Smooth muscle cell (in vitro differentiated cells): Measurements from ENCODE around the gene APBA1. TPM values are rescaled to one million over a fixed set of nuclear protein-coding genes. Genes with fewer than 3 reads are reported as not detected.

Experiments
- DNase-seq: peaks from one replicate; lab custom pipeline; 2025; ENCODE audit not compliant: unreplicated experiment; lab: John Stamatoyannopoulos, UW
- H2AFZ ChIP-seq: fragments of 200-600 bp; sonication (generic); 2 replicates; pipeline ENCODE4 v1.6.0; 2016; ENCODE audit warnings: antibody characterized with exemption, low read depth, mild to moderate bottlenecking
- H3F3A ChIP-seq: fragments of 200-600 bp; sonication (generic); 2 replicates; pipeline ENCODE4 v1.6.0; 2017; ENCODE audit warnings: antibody characterized with exemption, low read depth
- H3K27ac ChIP-seq: fragments of 200-600 bp; sonication (generic); 2 replicates; pipeline ENCODE4 v1.5.1; 2016; ENCODE audit warnings: low read depth, mild to moderate bottlenecking
- H3K27me3 ChIP-seq: fragments of 200-600 bp; sonication (generic); 2 replicates; pipeline ENCODE4 v1.6.1; 2016; ENCODE audit warnings: low read depth, mild to moderate bottlenecking
- H3K36me3 ChIP-seq: fragments of 200-600 bp; sonication (generic); 2 replicates; pipeline ENCODE4 v1.5.1; 2016; ENCODE audit warnings: low read depth
- H3K4me1 ChIP-seq: fragments of 200-600 bp; sonication (generic); 2 replicates; pipeline ENCODE4 v1.5.1; 2016; ENCODE audit warnings: low read depth
- H3K4me2 ChIP-seq: fragments of 200-600 bp; sonication (generic); 2 replicates; pipeline ENCODE4 v1.6.0; 2016; ENCODE audit warnings: mild to moderate bottlenecking
- H3K4me3 ChIP-seq: fragments of 200-600 bp; sonication (generic); 2 replicates; pipeline ENCODE4 v1.5.1; 2016; ENCODE audit warnings: mild to moderate bottlenecking
- H3K79me2 ChIP-seq: fragments of 200-600 bp; sonication (generic); 2 replicates; pipeline ENCODE4 v1.6.0; 2016; ENCODE audit warnings: low read depth, mild to moderate bottlenecking
- H3K9ac ChIP-seq: fragments of 200-600 bp; sonication (generic); 2 replicates; pipeline ENCODE4 v1.6.0; 2016; ENCODE audit warnings: low read depth
- H3K9me3 ChIP-seq: fragments of 200-600 bp; sonication (generic); replicated peaks from 2 replicates; pipeline ENCODE4 v1.5.1; 2016; ENCODE audit warnings: low read depth
- H4K20me1 ChIP-seq: fragments of 200-600 bp; sonication (generic); 2 replicates; pipeline ENCODE4 v1.6.0; 2016; ENCODE audit warnings: low read depth
- WGBS: methylation state at CpG from one replicate; pipeline ENCODE4 v1.1.7; 2016; ENCODE audit warnings: low lambda C conversion rate; 5-methylcytosine and 5-hydroxymethylcytosine counted together
- polyA plus RNA-seq: library from polyadenylated mRNA; unstranded; fragments of >200 nt; fragmentation: Nextera tagmentation; extraction: Ambion mirVana; gene quantifications from 2 replicates; pipeline ENCODE4 v1.2.1, GENCODE V29; 2016
- total RNA-seq: library from RNA; depleted of rRNA; stranded (reverse); fragments of >200 nt; gene quantifications from 2 replicates; pipeline ENCODE4 v1.2.3, GENCODE V29; 2014
- TF ChIP-seq, protein P1 (sequence below): fragments of 200-600 bp; sonication (generic); IDR thresholded peaks from 2 replicates; pipeline ENCODE4 v1.5.1; 2017; ENCODE audit warnings: borderline replicate concordance, mild to moderate bottlenecking, antibody characterized with exemption; ENCODE audit not compliant: insufficient read depth, poor library complexity, severe bottlenecking

The APBA1 gene
- total and polyA plus RNA-seq, 2 experiments from 2014 or later, result 1.4 to 6.1 TPM

DNA sequence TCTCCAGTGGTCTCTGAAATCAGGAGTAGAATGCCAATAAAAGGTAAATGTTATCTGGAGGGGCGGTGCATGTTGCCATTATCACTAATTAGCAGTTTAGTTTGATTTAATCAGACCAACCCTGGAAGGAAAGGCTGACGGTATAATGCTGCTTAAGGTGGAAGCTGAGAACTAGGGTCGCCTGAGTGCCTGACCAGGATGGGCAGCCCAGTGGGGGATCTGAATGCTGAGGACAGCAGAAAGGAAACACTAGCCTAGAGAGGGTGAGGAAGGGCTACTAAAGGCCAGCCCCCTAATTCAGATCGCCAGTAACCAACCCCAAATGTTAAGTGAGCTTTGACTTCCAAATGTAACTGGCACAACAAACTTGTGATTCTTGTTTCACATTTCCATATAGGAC lies 172.2 kb downstream of the APBA1 start:
- Histone ChIP-seq H2AFZ (no peak overlapping the region), H3K4me1 (peaks cover 8% of the 10 kb centered on the region), H4K20me1 (no peaks in the 10 kb centered on the region), H3K27ac (no peak overlapping the region), H3K4me3 (no peak overlapping the region), H3K27me3 (no peaks in the 10 kb centered on the region), H3K4me2 (no peak overlapping the region), H3K9me3 (no peaks in the 10 kb centered on the region), H3F3A (no peaks in the 10 kb centered on the region), H3K36me3 (no peaks in the 10 kb centered on the region), H3K79me2 (no peaks in the 10 kb centered on the region), H3K9ac (no peak overlapping the region)
- DNase-seq, result no peak
- TF ChIP-seq, protein P1, sequence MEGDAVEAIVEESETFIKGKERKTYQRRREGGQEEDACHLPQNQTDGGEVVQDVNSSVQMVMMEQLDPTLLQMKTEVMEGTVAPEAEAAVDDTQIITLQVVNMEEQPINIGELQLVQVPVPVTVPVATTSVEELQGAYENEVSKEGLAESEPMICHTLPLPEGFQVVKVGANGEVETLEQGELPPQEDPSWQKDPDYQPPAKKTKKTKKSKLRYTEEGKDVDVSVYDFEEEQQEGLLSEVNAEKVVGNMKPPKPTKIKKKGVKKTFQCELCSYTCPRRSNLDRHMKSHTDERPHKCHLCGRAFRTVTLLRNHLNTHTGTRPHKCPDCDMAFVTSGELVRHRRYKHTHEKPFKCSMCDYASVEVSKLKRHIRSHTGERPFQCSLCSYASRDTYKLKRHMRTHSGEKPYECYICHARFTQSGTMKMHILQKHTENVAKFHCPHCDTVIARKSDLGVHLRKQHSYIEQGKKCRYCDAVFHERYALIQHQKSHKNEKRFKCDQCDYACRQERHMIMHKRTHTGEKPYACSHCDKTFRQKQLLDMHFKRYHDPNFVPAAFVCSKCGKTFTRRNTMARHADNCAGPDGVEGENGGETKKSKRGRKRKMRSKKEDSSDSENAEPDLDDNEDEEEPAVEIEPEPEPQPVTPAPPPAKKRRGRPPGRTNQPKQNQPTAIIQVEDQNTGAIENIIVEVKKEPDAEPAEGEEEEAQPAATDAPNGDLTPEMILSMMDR, result no peak
- 64% methylated on average over 4 of the region's 4 CpGs for WGBS

DNA sequence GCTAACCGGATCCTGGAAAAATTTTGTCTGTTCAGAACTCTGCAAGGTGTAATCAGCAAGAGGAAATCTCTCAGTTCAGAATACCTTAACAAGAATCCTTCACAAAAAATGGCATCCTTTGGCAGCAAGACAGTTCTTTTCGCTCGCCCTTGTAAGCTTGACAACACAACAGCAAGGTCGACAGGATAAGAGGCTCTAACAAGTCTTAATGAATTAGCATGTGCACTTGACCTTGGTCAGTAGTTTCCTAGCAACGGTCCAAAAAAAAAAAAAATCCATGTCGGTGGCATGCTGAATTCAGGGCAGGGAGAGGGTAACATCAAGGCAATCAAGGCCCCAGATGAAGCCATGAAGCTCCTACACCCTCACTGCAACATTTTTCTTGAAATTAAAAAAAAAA lies 172.8 kb downstream of the APBA1 start:
- 84% methylated on average over 6 of the region's 6 CpGs for WGBS
- no peaks in the 10 kb centered on the region for H4K20me1 ChIP-seq
- H3K79me2 ChIP-seq, result no peaks in the 10 kb centered on the region
- no peak overlapping the region for H3K9ac ChIP-seq
- no peaks in the 10 kb centered on the region for H3K27me3 ChIP-seq
- no peaks in the 10 kb centered on the region for H3K36me3 ChIP-seq
- H3K4me1 ChIP-seq, result peaks cover 8% of the 10 kb centered on the region
- DNase-seq, result no peak
- H3K9me3 ChIP-seq, result no peaks in the 10 kb centered on the region
- TF ChIP-seq, protein P1, result no peak
- H2AFZ ChIP-seq, result no peak overlapping the region
- H3K4me3 ChIP-seq, result no peak overlapping the region
- H3K27ac ChIP-seq, result no peak overlapping the region
- H3F3A ChIP-seq, result no peaks in the 10 kb centered on the region
- H3K4me2 ChIP-seq, result no peak overlapping the region

DNA sequence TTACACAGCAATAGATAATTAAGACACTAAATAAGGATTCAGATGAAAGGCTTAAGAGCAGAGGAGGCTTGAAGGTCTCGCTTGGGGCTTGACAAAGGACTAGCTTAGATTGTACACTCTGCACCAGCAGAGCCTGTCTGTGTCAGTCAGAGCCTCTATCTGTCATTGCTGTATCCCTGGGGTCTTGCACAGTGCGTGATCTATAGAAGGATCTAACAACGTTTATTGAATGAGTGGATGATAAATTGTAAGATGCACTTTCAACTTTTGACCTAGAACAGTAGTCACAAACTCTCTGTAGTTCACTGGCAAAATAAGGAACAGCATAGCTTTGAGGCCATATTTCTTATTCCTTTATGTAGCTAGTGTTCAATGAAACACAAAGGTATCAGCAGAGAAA lies 173.7 kb downstream of the APBA1 start:
- WGBS, result 91% methylated on average over 3 of the region's 3 CpGs
- no peak overlapping the region for H3K27ac ChIP-seq
- H3K4me3 ChIP-seq, result no peak overlapping the region
- no peaks in the 10 kb centered on the region for H3K36me3 ChIP-seq
- H3K9me3 ChIP-seq, result no peaks in the 10 kb centered on the region
- no peaks in the 10 kb centered on the region for H3K27me3 ChIP-seq
- no peak overlapping the region for H3K9ac ChIP-seq
- TF ChIP-seq, protein P1, result no peak
- H3K79me2 ChIP-seq, result no peaks in the 10 kb centered on the region
- no peaks in the 10 kb centered on the region for H3F3A ChIP-seq
- no peak overlapping the region for H2AFZ ChIP-seq
- no peak for DNase-seq
- H4K20me1 ChIP-seq, result no peaks in the 10 kb centered on the region
- H3K4me1 ChIP-seq, result peaks cover 8% of the 10 kb centered on the region
- H3K4me2 ChIP-seq, result no peak overlapping the region

DNA sequence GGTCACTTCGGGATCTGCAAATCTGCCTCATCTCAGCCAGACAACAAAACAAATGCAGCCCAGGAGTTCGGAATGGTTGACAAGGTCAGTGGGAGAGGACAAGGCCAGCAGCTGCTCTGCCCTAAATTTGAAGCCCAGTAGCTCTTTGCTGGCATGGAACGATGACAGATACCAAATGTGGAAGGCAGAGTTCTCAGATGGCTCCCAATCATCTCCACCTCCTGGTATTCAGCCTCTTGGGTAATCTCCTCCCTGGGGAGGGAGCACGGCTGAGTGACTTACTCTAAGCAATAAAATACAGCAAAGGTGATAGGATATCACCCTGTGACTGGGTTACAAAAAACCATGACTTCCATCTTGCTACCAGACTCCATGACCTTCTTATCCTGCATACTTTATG lies 174.4 kb downstream of the APBA1 start:
- Histone ChIP-seq H3K9me3 (no peaks in the 10 kb centered on the region), H3K27ac (no peak overlapping the region), H3K4me2 (no peak overlapping the region), H3F3A (no peaks in the 10 kb centered on the region), H3K4me1 (peaks cover 8% of the 10 kb centered on the region), H3K27me3 (no peaks in the 10 kb centered on the region), H3K4me3 (no peak overlapping the region), H3K79me2 (no peaks in the 10 kb centered on the region), H3K9ac (no peak overlapping the region), H2AFZ (no peak overlapping the region), H4K20me1 (no peaks in the 10 kb centered on the region), H3K36me3 (no peaks in the 10 kb centered on the region)
- DNase-seq, result no peak
- TF ChIP-seq, protein P1, result no peak
- WGBS, result 85% methylated on average over 4 of the region's 4 CpGs
